ENCODE data around the gene DDB1.

GRCh38 chr11:61350803-61351202, 17.9 kb upstream of the DDB1 start:
- TF ChIP-seq POLR2AphosphoS5 (IDR thresholded peaks at IDR 0.05; ENCODE audit: borderline replicate concordance, low read depth, low read length): no peak
- TF ChIP-seq EZH2 (IDR thresholded peaks at IDR 0.05): no peak
- TF ChIP-seq FOXP2 (optimal IDR thresholded peaks at IDR 0.05; ENCODE audit: control extremely low read depth, extremely low read length, insufficient read depth): no peak

Measured in SK-N-MC (cell line).